AG04449 (cell line): Measurements from ENCODE around the gene HECTD2.
A peak's percentile ranks its signal among the peaks of the same experiment; 100 is the strongest.

Experiments
- CTCF ChIA-PET: fragments of 350-600 bp; formaldehyde crosslinking; extraction: SDS; loops from one replicate; lab custom pipeline; 2021; ENCODE audit warnings: antibody characterized with exemption; lab: Yijun Ruan, JAX
- POLR2A ChIA-PET: fragments of 400-600, 350-600 bp; formaldehyde crosslinking; extraction: SDS; loops from one replicate; lab custom pipeline; 2020; ENCODE audit warnings: antibody characterized with exemption, inconsistent platforms; lab: Yijun Ruan, JAX
- DNase-seq: peaks from one replicate; pipeline ENCODE4 v3.0.0-alpha.2; 2010; ENCODE audit warnings: low read depth, low spot score
- H3K4me3 ChIP-seq: 2 replicates; pipeline ENCODE4 v1.5.1; 2011; ENCODE audit warnings: low read depth, mild to moderate bottlenecking, control low read depth, low read length
- TF ChIP-seq, protein P1 (sequence below): IDR thresholded peaks from one replicate; pipeline ENCODE4 v1.5.1; 2011; ENCODE audit warnings: mild to moderate bottlenecking, moderate library complexity, low read length, control low read depth, inconsistent platforms; ENCODE audit not compliant: insufficient read depth; ENCODE audit errors: missing control alignments

The HECTD2 gene

DNA sequence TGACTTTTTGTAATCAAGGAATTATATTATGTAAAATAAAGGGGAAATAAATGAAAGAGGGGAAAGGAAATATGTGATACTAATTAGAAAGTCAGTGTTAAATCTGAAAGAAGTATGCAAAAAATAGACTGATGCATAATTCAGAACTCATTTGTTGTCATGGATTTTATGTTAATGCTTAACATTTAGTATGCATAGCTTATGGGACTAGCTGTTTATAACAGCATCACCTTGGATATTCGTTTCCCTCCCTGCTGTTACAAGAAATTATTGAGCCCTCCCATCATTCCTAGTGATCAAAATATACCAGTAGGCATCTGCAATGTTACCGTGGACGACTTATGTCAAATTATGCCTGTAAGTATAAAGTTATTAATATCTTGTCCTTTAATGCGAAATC, 85.9 kb downstream of the HECTD2 start:
- TF ChIP-seq, protein P1, sequence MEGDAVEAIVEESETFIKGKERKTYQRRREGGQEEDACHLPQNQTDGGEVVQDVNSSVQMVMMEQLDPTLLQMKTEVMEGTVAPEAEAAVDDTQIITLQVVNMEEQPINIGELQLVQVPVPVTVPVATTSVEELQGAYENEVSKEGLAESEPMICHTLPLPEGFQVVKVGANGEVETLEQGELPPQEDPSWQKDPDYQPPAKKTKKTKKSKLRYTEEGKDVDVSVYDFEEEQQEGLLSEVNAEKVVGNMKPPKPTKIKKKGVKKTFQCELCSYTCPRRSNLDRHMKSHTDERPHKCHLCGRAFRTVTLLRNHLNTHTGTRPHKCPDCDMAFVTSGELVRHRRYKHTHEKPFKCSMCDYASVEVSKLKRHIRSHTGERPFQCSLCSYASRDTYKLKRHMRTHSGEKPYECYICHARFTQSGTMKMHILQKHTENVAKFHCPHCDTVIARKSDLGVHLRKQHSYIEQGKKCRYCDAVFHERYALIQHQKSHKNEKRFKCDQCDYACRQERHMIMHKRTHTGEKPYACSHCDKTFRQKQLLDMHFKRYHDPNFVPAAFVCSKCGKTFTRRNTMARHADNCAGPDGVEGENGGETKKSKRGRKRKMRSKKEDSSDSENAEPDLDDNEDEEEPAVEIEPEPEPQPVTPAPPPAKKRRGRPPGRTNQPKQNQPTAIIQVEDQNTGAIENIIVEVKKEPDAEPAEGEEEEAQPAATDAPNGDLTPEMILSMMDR = no peak
- DNase-seq = no peak
- POLR2A ChIA-PET = interaction anchor here (5.1 kb wide), 1 partner anchor 137 kb away, joined by 28 read pairs; the partner anchor contains the start of gene PPP1R3C
- CTCF ChIA-PET = interaction anchor here (0.9 to 10.5 kb wide), 6 partner anchors 57 to 198 kb away, joined by 3 to 163 read pairs (median 47); partner anchors contain the start of gene PPP1R3C
- H3K4me3 ChIP-seq = no peak overlapping the region

DNA sequence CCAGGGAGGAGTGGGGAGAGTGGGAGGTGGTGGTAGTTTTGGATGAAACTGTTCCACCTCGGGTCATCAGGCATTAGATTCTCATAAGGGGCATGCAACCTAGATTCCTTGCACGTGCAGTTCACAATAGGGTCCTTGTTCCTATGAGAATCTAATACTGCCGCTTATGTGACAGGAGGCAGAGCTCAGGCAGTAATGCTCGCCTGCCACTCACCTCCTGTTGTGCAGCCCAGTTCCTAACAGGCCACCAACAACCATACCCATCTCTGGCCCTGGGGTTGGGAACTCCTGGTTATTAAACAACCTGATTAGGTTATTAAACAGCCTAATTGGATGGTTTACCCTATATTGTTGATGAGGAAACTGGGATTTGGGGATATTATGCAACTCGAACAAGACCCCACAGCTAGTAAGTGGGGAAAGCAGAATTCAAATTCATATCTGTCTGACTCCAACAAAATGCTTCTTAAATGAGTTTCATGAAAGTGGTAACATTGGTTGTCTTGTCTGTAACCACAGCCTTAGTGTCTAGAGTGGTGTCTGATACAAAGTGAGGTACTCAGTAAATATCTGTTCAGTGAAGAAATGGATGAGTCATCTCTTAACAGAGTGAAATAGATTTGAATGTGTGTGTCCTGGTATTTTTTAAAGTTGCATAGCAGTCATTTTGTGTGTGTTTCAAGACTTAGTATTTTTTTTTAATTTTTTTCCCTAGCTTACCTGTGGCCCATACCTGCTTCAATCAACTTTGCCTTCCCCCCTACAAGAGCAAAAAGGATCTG, 101.6 kb downstream of the HECTD2 start:
- ChIA-PET CTCF (interaction anchor here (1.5 to 5.6 kb wide), 5 partner anchors 12 to 213 kb away, joined by 5 to 43 read pairs (median 6); partner anchors contain the start of gene PPP1R3C), POLR2A (interaction anchor here (1.0 to 1.2 kb wide), 2 partner anchors 121 kb away, joined by 3 read pairs; partner anchors contain the start of gene PPP1R3C)
- TF ChIP-seq, protein P1 = no peak
- peak; percentile 75 for DNase-seq
- no peak overlapping the region for H3K4me3 ChIP-seq

- CTCF ChIA-PET = interaction anchor here (1.2 to 5.6 kb wide), 7 partner anchors 10 to 214 kb away, joined by 3 to 43 read pairs (median 5); partner anchors contain the start of gene PPP1R3C
- TF ChIP-seq, protein P1 = no peak
- POLR2A ChIA-PET = interaction anchor here (1.0 kb wide), 1 partner anchor 120 kb away, joined by 3 read pairs; the partner anchor contains the start of gene PPP1R3C
Observed at GRCh38 chr10:91512458-91512857, 102.3 kb downstream of the HECTD2 start.

DNA sequence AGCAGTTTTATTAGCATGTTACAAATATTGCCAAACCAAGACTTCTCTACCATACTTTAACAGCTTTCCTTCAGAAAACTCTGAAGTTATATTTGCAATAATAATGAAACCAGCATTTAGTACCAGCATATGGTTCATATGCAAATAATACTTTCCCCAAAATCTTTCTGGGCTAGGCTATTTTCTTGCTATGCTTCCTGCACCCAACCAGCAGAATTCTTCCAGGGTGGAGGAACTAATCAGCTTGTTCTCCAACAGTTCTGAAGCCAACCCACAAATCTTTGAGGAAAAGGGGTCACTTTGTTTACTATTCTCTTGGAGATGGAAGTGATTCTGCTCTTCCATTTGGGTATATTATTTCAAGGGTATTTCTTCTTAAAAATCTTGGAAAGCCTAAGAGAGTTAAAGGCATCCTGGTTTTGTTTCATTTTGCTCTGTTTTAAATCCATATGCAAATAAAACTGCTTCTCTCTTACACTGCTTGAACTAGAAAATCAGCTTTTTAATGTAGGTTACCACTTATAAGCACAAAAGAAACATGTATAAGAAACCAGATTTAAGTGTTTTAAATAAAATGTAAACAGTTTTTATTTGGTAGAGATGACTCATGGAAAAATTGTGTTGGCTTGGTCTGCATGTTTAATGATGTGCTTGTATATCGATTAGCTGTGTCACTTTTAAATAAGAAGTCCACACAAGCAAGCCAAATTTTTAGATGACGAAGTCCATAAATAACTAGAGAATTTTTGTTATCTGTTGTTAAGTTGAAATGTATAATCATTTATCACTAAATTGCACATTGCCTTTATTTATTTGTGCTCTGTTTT, 103.7 kb downstream of the HECTD2 start:
- POLR2A ChIA-PET = interaction anchor here (2.1 to 2.4 kb wide), 2 partner anchors 100 to 119 kb away, joined by 7 to 17 read pairs; partner anchors contain the start of gene PPP1R3C
- no peak for DNase-seq
- TF ChIP-seq, protein P1 = no peak
- no peak overlapping the region for H3K4me3 ChIP-seq
- CTCF ChIA-PET = interaction anchor here (1.1 to 5.6 kb wide), 10 partner anchors 12 to 215 kb away, joined by 3 to 43 read pairs (median 4); partner anchors contain the start of gene PPP1R3C

More at GRCh38 chr10:91512458-91512857, 102.3 kb downstream of the HECTD2 start:
- H3K4me3 ChIP-seq = no peak overlapping the region
- DNase-seq = no peak

DNA sequence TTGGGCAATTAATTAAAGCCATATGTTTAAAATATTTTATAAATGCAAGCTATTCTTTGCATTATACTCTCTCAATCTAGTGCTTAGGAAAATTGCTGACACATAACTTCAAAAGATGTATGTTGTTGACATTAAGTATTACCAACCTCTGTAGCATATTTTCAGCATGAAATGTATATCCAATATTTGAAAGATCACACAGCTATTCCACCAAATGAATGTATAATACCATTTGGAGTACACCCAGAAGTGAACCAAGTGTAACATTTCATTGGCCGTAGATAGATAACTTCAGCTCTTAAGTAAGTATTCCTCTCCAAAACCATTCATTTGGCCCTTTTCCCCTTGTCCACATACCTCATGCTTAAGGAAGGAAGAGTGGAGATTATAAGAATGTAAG, 104.6 kb downstream of the HECTD2 start:
- peak; percentile 59 for DNase-seq
- TF ChIP-seq, protein P1 = no peak
- ChIA-PET POLR2A (interaction anchor here (0.6 to 2.4 kb wide), 3 partner anchors 99 to 138 kb away, joined by 3 to 17 read pairs (median 7); partner anchors contain the start of gene PPP1R3C), CTCF (interaction anchor here (1.4 to 5.6 kb wide), 4 partner anchors 23 to 216 kb away, joined by 4 to 43 read pairs (median 6); partner anchors contain the start of gene PPP1R3C)
- H3K4me3 ChIP-seq = no peak overlapping the region
